Cortex of kidney (tissue), 1 donor: Measurements from ENCODE around the gene KLHL3.
"Not testable (repeated sequence)": the region's sequence is repeated elsewhere in the genome, so short reads cannot be mapped to it uniquely, and the experiment has no call there.

Experiments
- DNase-seq: peaks from one replicate; lab custom pipeline; 2025; lab: John Stamatoyannopoulos, UW

KLHL3 gene

GRCh38 chr5:137735555-137736284 lies at the start of gene KLHL3:
KLHL3 (minus strand) TSS chr5:137736089; CDS start chr5:137735646, 443 bp downstream.
- DNase-seq = no peak

- no peak for DNase-seq
Observed at GRCh38 chr5:137782984-137783536, 47.2 kb upstream of the KLHL3 start.

GRCh38 chr5:137782055-137782454 lies 46.2 kb upstream of the KLHL3 start:
- no peak for DNase-seq

GRCh38 chr5:137778772-137779564 lies 43.1 kb upstream of the KLHL3 start:
- no peak for DNase-seq

- not testable (repeated sequence) for DNase-seq
Observed at GRCh38 chr5:137767937-137768336, 32.0 kb upstream of the KLHL3 start.

- DNase-seq = no peak
Observed at GRCh38 chr5:137761566-137761965, 25.7 kb upstream of the KLHL3 start.

- no peak for DNase-seq
Observed at GRCh38 chr5:137760719-137761516, 25.0 kb upstream of the KLHL3 start.

GRCh38 chr5:137760294-137760693 lies 24.4 kb upstream of the KLHL3 start:
- DNase-seq = no peak

GRCh38 chr5:137758715-137759306 lies 22.9 kb upstream of the KLHL3 start:
- DNase-seq = no peak

GRCh38 chr5:137758121-137758520 lies 22.2 kb upstream of the KLHL3 start:
- no peak for DNase-seq

- DNase-seq = no peak
Observed at GRCh38 chr5:137757634-137758033, 21.7 kb upstream of the KLHL3 start.

- DNase-seq = no peak
Observed at GRCh38 chr5:137754961-137755762, 19.3 kb upstream of the KLHL3 start.

- DNase-seq = no peak
Observed at GRCh38 chr5:137754188-137754960, 18.5 kb upstream of the KLHL3 start, which contains the start of gene HNRNPA0. HNRNPA0 (minus strand) TSS chr5:137754363; CDS start chr5:137754066, 297 bp downstream.

- no peak for DNase-seq
Observed at GRCh38 chr5:137753691-137754187, 17.9 kb upstream of the KLHL3 start.

- DNase-seq = no peak
Observed at GRCh38 chr5:137752905-137753690, 17.2 kb upstream of the KLHL3 start.

- no peak for DNase-seq
Observed at GRCh38 chr5:137751869-137752491, 16.1 kb upstream of the KLHL3 start.

- no peak for DNase-seq
Observed at GRCh38 chr5:137750436-137750835, 14.5 kb upstream of the KLHL3 start.

- DNase-seq = no peak
Observed at GRCh38 chr5:137747848-137748247, 12.0 kb upstream of the KLHL3 start.
